ENCODE data around the gene RALGAPA1.

DNA sequence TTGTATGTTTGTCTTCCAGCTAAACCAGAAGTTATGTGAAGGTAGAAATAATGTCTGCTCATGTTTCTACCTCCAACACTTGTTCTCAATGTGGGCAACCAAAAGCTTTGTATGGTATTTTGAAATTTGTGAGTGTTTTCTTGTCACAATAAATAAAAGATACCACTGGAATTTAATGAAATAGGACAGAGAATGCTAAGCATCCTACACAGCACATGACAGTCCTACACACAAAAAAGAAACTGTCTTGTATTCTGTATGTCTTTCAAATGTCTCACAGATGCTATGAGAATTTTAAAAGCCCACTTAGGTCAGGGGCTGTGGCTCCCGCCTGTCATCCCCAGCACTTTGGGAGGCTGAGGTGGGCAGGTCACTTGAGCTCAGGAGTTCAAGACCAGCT, 68.9 kb downstream of the RALGAPA1 start:
- no peak for TF ChIP-seq CTCF (IDR thresholded peaks at IDR 0.05)
- no peak for TF ChIP-seq POLR2A (IDR thresholded peaks at IDR 0.05)
- TF ChIP-seq EP300 (IDR thresholded peaks at IDR 0.05): no peak
